ENCODE measurements around the gene SLC26A11.

The SLC26A11 gene

DNA sequence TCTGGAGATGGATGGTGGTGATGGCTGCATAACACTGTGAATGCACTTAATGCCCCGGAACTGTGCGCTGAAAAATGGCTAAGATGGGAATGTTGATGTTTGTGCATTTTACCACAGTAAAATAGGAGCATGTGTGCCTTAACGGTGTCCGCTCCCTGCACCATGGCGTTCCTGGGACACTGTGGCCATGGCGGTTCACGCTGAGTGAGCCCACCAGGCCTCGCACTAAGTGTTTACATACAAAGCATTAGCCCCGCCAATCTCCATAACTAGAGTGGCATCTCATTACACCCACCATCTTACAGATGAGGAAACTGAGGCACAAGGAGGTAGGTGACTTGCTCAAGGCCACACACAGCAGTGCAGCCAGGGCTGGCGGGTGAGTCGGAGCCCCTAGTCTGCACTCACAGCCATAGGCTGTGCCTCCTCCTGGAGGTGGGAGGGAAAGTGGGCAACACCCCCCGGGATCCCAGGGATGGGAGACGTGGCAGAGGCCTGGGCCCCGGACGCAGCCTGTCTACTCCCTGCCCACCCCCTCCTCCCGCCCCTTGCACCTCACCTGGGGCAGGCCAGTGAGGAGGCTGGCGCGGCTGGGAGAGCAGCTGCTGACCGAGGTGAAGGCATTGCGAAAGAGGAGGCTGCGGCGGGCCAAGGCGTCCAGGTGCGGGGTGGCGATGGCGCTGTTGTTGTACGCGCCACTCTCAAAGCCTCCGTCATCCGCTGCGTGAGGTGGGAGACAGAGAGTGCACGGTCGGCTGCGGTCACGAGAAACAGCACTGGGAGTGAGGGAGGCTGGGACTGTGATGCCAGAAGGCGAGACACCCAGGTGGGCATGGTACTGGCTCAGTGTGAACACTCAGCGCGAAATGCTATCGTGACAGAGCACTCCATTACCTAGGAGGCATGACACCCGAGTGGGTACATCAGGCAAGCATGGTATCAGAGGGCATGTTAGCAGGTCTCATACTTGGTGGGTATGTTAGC is 3.5 kb upstream of the SLC26A11 start:
- no peak for DNase-seq (ENCODE audit: low read depth)
- TF ChIP-seq MYC (IDR thresholded peaks at IDR 0.05; ENCODE audit: low read depth, low read length): no peak
- TF ChIP-seq, protein P1, sequence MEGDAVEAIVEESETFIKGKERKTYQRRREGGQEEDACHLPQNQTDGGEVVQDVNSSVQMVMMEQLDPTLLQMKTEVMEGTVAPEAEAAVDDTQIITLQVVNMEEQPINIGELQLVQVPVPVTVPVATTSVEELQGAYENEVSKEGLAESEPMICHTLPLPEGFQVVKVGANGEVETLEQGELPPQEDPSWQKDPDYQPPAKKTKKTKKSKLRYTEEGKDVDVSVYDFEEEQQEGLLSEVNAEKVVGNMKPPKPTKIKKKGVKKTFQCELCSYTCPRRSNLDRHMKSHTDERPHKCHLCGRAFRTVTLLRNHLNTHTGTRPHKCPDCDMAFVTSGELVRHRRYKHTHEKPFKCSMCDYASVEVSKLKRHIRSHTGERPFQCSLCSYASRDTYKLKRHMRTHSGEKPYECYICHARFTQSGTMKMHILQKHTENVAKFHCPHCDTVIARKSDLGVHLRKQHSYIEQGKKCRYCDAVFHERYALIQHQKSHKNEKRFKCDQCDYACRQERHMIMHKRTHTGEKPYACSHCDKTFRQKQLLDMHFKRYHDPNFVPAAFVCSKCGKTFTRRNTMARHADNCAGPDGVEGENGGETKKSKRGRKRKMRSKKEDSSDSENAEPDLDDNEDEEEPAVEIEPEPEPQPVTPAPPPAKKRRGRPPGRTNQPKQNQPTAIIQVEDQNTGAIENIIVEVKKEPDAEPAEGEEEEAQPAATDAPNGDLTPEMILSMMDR (IDR thresholded peaks at IDR 0.05; ENCODE audit: low read depth, low read length): no peak
- no peak for TF ChIP-seq POLR2A (IDR thresholded peaks at IDR 0.05; ENCODE audit: extremely low read depth, insufficient read length)
- TF ChIP-seq, protein P2, sequence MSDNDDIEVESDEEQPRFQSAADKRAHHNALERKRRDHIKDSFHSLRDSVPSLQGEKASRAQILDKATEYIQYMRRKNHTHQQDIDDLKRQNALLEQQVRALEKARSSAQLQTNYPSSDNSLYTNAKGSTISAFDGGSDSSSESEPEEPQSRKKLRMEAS (IDR thresholded peaks at IDR 0.05; ENCODE audit: low read depth, low read length): no peak
- no peak overlapping the region for H3K4me3 ChIP-seq (ENCODE audit: low read depth, low read length)

DNA sequence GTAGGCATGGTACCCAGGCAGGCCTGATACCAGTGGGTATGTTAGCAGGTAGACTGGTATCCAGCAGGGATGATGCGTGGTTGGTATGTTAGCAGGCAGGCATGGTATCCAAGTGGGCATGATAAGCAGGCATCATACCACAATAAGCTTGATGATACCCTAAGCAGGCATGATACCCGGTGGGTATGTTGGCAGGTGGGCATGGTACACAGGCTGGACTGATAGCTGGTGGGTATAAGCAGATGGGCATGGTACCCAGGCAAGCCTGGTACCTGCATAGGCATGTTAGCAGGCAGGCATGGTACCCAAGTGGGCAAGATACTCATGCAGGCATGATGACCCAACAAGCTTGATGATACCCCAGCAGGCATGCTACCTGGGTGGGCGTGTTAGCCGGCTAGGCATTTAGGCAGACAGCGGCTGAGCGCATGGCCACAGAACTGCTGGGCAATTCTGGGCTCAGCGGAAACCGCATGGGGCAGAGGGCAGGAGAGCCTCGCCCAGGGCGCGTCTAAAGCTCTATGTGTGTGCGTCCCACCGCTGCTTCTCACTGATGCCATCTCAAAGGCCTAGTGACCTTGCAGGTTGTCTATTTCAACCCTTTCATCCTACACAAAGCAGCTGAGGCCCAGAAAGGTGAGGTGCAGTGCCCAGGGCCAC is 2.4 kb upstream of the SLC26A11 start:
- TF ChIP-seq MYC (IDR thresholded peaks at IDR 0.05; ENCODE audit: low read depth, low read length): no peak
- no peak for TF ChIP-seq POLR2A (IDR thresholded peaks at IDR 0.05; ENCODE audit: extremely low read depth, insufficient read length)
- TF ChIP-seq, protein P2 (IDR thresholded peaks at IDR 0.05; ENCODE audit: low read depth, low read length): no peak
- TF ChIP-seq, protein P1 (IDR thresholded peaks at IDR 0.05; ENCODE audit: low read depth, low read length): no peak
- H3K4me3 ChIP-seq (ENCODE audit: low read depth, low read length): no peak overlapping the region
- no peak for DNase-seq (ENCODE audit: low read depth)

DNA sequence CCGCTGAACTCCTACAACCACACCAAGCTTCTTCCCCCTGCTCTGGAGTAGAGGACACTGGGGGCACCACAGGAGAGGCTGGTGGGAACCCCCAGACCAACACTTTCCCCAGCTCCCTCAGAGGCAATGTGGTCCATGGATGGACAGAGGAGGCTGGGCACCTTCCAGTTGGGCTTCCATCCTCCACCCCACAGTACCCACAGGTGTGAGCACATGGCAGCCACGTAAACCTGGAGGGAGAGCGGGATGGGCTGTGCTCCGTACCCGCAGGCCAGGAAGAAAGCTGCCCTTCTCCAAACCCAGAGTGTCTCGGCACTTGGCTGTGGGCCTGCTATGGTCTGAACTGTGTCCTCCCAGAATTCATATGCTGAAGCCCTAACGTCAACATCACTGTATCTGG is 1.8 kb upstream of the SLC26A11 start:
- no peak for TF ChIP-seq MYC (IDR thresholded peaks at IDR 0.05; ENCODE audit: low read depth, low read length)
- TF ChIP-seq, protein P1 (IDR thresholded peaks at IDR 0.05; ENCODE audit: low read depth, low read length): no peak
- no peak for TF ChIP-seq POLR2A (IDR thresholded peaks at IDR 0.05; ENCODE audit: extremely low read depth, insufficient read length)
- TF ChIP-seq, protein P2 (IDR thresholded peaks at IDR 0.05; ENCODE audit: low read depth, low read length): no peak
- no peak overlapping the region for H3K4me3 ChIP-seq (ENCODE audit: low read depth, low read length)
- no peak for DNase-seq (ENCODE audit: low read depth)

DNA sequence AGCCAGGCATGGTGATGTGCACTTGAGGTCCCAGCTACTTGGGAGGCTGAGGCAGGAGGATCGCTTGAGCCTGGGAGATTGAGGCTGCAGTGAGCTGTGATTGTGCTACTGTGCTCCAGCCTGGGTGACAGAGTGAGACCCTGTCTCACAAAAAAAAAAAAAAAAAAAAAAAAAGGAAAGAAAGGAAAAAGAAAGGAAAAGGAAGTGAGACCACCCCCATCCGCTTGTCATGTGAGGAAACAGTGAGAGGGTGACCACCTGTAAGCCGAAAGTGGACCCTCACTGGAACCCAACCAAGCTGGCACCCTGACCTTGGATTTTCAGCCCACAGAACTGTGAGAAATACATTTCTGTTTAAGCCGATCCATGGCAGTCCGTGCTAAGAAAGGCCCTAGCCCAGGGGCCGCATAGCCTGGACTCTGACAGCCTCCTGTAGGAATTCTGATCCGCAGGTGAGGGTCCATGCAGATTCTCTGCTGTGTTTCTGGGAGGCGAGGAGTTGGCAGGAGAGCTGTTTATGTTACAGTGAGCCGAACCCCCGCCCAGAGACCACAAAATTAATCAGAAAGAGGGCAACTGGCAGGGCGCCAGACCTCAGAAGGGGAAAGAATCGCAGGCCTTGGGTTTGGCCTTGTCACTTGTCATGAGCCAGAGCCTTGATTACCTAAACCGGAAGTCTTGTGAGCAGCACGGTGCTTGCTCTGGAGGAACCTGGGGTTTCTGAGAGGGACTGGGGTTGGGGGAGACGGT is 1.0 kb upstream of the SLC26A11 start:
- no peak for TF ChIP-seq MYC (IDR thresholded peaks at IDR 0.05; ENCODE audit: low read depth, low read length)
- TF ChIP-seq, protein P1 (IDR thresholded peaks at IDR 0.05; ENCODE audit: low read depth, low read length): no peak
- DNase-seq (ENCODE audit: low read depth): peak; percentile 94
- no peak overlapping the region for H3K4me3 ChIP-seq (ENCODE audit: low read depth, low read length)

DNA sequence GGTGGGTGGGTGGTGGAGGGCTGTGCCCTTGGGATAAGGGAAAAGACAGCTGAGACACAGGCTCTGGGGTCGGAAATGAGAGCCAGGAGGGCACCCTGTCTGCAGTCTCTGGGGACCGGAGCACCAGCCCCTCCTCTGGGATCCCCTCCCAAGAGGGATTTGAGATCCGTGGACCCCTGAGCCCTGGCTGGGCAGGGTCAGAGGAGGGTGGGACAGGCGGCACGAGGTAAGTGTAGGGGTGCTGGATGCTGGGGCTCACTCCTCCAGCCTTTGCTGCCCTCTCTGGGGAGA is 519 bp upstream of the SLC26A11 start:
- DNase-seq (ENCODE audit: low read depth): no peak

More for the DNA sequence above, 519 bp upstream of the SLC26A11 start:
- no peak overlapping the region for H3K4me3 ChIP-seq (ENCODE audit: low read depth, low read length)
- TF ChIP-seq MYC (IDR thresholded peaks at IDR 0.05; ENCODE audit: low read depth, low read length): no peak
- TF ChIP-seq, protein P2 (IDR thresholded peaks at IDR 0.05; ENCODE audit: low read depth, low read length): no peak
- TF ChIP-seq, protein P1 (IDR thresholded peaks at IDR 0.05; ENCODE audit: low read depth, low read length): no peak
- TF ChIP-seq POLR2A (IDR thresholded peaks at IDR 0.05; ENCODE audit: extremely low read depth, insufficient read length): no peak
